ENCODE results near the gene VSIG2. TPM values are rescaled to one million over a fixed set of nuclear protein-coding genes. Genes with fewer than 3 reads are reported as not detected.

VSIG2 gene
- total RNA-seq, 4 donors from 2014 or later = not detected

GRCh38 chr11:124762105-124762623 lies 10.1 kb upstream of the VSIG2 start, which contains the start of gene ESAM:
ESAM (minus strand) TSS chr11:124762290; CDS start chr11:124762154, 136 bp downstream.
- no peak for TF ChIP-seq CTCF (IDR thresholded peaks at IDR 0.05; ENCODE audit: low read depth)

GRCh38 chr11:124761301-124762104 lies 9.4 kb upstream of the VSIG2 start:
- no peak for TF ChIP-seq CTCF (IDR thresholded peaks at IDR 0.05; ENCODE audit: low read depth)

GRCh38 chr11:124760806-124761205 lies 8.8 kb upstream of the VSIG2 start:
- TF ChIP-seq CTCF (IDR thresholded peaks at IDR 0.05; ENCODE audit: low read depth) = no peak

- no peak for TF ChIP-seq CTCF (IDR thresholded peaks at IDR 0.05; ENCODE audit: low read depth)
These were observed 8.2 kb upstream of the VSIG2 start for GRCh38 chr11:124760205-124760652.

- TF ChIP-seq CTCF (IDR thresholded peaks at IDR 0.05; ENCODE audit: low read depth) = no peak
These were observed 7.5 kb upstream of the VSIG2 start for GRCh38 chr11:124759266-124760204.

GRCh38 chr11:124758355-124759265 lies 6.6 kb upstream of the VSIG2 start:
- TF ChIP-seq CTCF (IDR thresholded peaks at IDR 0.05; ENCODE audit: low read depth) = no peak

All from subcutaneous adipose tissue (tissue), 4 donors.